NAMALWA (cell line): ENCODE results near the gene RTL1.
A peak's percentile ranks its signal among the peaks of the same experiment; 100 is the strongest.

Source experiments
- DNase-seq: peaks from one replicate; pipeline ENCODE4 v3.0.0-alpha.2; 2015; ENCODE audit warnings: low spot score

The RTL1 gene

GRCh38 chr14:100903672-100904185 is at the start of gene RTL1:
Gene RTL1 (minus strand): TSS chr14:100903722. CDS start chr14:100884788, 18,934 bp downstream.
- DNase-seq = no peak

GRCh38 chr14:100950024-100950423 is 46.5 kb upstream of the RTL1 start:
- DNase-seq = no peak

- no peak for DNase-seq
Measured at GRCh38 chr14:100944052-100944451, 40.5 kb upstream of the RTL1 start.

- no peak for DNase-seq
Measured at GRCh38 chr14:100930270-100930669, 26.7 kb upstream of the RTL1 start.

GRCh38 chr14:100915560-100915959 is 12.0 kb upstream of the RTL1 start:
- no peak for DNase-seq

- DNase-seq = no peak
Measured at GRCh38 chr14:100914597-100915021, 11.1 kb upstream of the RTL1 start.

- no peak for DNase-seq
Measured at GRCh38 chr14:100911665-100912316, 8.3 kb upstream of the RTL1 start.

- no peak for DNase-seq
Measured at GRCh38 chr14:100910888-100911664, 7.6 kb upstream of the RTL1 start.

GRCh38 chr14:100909439-100909838 is 5.9 kb upstream of the RTL1 start:
- no peak for DNase-seq

GRCh38 chr14:100907240-100907639 is 3.7 kb upstream of the RTL1 start:
- no peak for DNase-seq

GRCh38 chr14:100906420-100906819 is 2.9 kb upstream of the RTL1 start:
- DNase-seq = peak; percentile 33

GRCh38 chr14:100905166-100905565 is 1.6 kb upstream of the RTL1 start:
- no peak for DNase-seq

GRCh38 chr14:100904307-100905087 is 975 bp upstream of the RTL1 start:
- DNase-seq = peak; percentile 24

GRCh38 chr14:100903134-100903468 is 421 bp downstream of the RTL1 start:
- DNase-seq = no peak

- peak; percentile 44 for DNase-seq
Measured at GRCh38 chr14:100902295-100903133, 1.0 kb downstream of the RTL1 start.

GRCh38 chr14:100901391-100902183 is 1.9 kb downstream of the RTL1 start:
- no peak for DNase-seq

GRCh38 chr14:100900837-100901390 is 2.6 kb downstream of the RTL1 start:
- DNase-seq = peak; percentile 32

GRCh38 chr14:100899884-100900771 is 3.4 kb downstream of the RTL1 start:
- DNase-seq = no peak
